Stimulated activated naive CD4-positive, alpha-beta T cell treated with Interleukin-2 at 50 U/mL for 16 hours (primary cell): Measurements from ENCODE around the gene FCRL3.

ENCODE experiments used
- DNase-seq: peaks from one replicate; lab custom pipeline; 2025; lab: John Stamatoyannopoulos, UW

The FCRL3 gene

GRCh38 chr1:157678721-157679120, 21.8 kb downstream of the FCRL3 start:
- DNase-seq, result no peak

GRCh38 chr1:157673008-157673407, 27.6 kb downstream of the FCRL3 start:
- DNase-seq, result no peak

- DNase-seq, result no peak
Measured at GRCh38 chr1:157671895-157672294, 28.7 kb downstream of the FCRL3 start.

GRCh38 chr1:157659576-157660247, 40.9 kb downstream of the FCRL3 start:
- no peak for DNase-seq

- no peak for DNase-seq
Measured at GRCh38 chr1:157658571-157658970, 42.0 kb downstream of the FCRL3 start.

- no peak for DNase-seq
Measured at GRCh38 chr1:157653494-157653873, 47.1 kb downstream of the FCRL3 start.

GRCh38 chr1:157652859-157653493, 47.6 kb downstream of the FCRL3 start:
- no peak for DNase-seq

GRCh38 chr1:157648317-157648716, 52.3 kb downstream of the FCRL3 start:
- DNase-seq, result no peak

GRCh38 chr1:157646144-157646543, 54.4 kb downstream of the FCRL3 start:
- DNase-seq, result no peak

- no peak for DNase-seq
Measured at GRCh38 chr1:157641177-157641576, 59.4 kb downstream of the FCRL3 start.

- no peak for DNase-seq
Measured at GRCh38 chr1:157639800-157640199, 60.8 kb downstream of the FCRL3 start.

- no peak for DNase-seq
Measured at GRCh38 chr1:157628773-157629172, 71.8 kb downstream of the FCRL3 start.
